Measurements from ENCODE around the gene TBCK.

GRCh38 chr4:106277140-106277675 is 38.8 kb downstream of the TBCK start:
- TF ChIP-seq CTCF (conservative IDR thresholded peaks at IDR 0.05; ENCODE audit: low read depth, low read length) (no peak), EZH2 (IDR thresholded peaks at IDR 0.05; ENCODE audit: borderline replicate concordance, low read depth, low read length, poor library complexity, severe bottlenecking) (no peak)

Measured in A673 (cell line).